Esophagus (tissue), 2 donors: ENCODE measurements around the gene RTL1. TPM values are rescaled to one million over a fixed set of nuclear protein-coding genes. Genes with fewer than 3 reads are reported as not detected.

Source experiments
- H3K27ac ChIP-seq, 2 donors: one replicate each; pipeline ENCODE4 v1.5.1; 2013; ENCODE audit warnings: low read depth in 2 of 2, mild to moderate bottlenecking in 2 of 2, inconsistent platforms in 1 of 2, low read length in 1 of 2, moderate library complexity in 1 of 2
- H3K27me3 ChIP-seq, 2 donors: one replicate each; pipeline ENCODE4 v1.6.1; 2013; ENCODE audit warnings: low read length in 2 of 2, control low read depth in 1 of 2, mild to moderate bottlenecking in 1 of 2; ENCODE audit not compliant: insufficient read depth in 2 of 2, control insufficient read depth in 1 of 2
- H3K36me3 ChIP-seq, 2 donors: one replicate each; pipeline ENCODE4 v1.6.1; 2013; ENCODE audit warnings: low read length in 1 of 2; ENCODE audit not compliant: control insufficient read depth in 2 of 2, insufficient read depth in 2 of 2
- H3K4me1 ChIP-seq, 2 donors: one replicate each; pipeline ENCODE4 v1.6.1; 2013; ENCODE audit warnings: low read length in 1 of 2; ENCODE audit not compliant: control insufficient read depth in 2 of 2, insufficient read depth in 2 of 2
- H3K4me3 ChIP-seq, 2 donors: one replicate each; pipeline ENCODE4 v1.5.1; 2013; ENCODE audit warnings: low read length in 2 of 2, mild to moderate bottlenecking in 2 of 2, low read depth in 1 of 2, moderate library complexity in 1 of 2
- H3K9me3 ChIP-seq, 2 donors: one replicate each; pipeline ENCODE4 v1.6.1; 2013; ENCODE audit warnings: mild to moderate bottlenecking in 2 of 2, low read depth in 1 of 2, low read length in 1 of 2, moderate library complexity in 1 of 2; ENCODE audit not compliant: control insufficient read depth in 2 of 2, insufficient read depth in 1 of 2
- WGBS, 2 donors: extraction: QIAGEN DNeasy Blood & Tissue Kit; methylation state at CpG; one replicate each; pipeline ENCODE4 v1.1.7; 2013; 5-methylcytosine and 5-hydroxymethylcytosine counted together
- polyA plus RNA-seq, 2 donors: library from polyadenylated mRNA; stranded (reverse); fragments of 200-250 nt; gene quantifications; one replicate each; pipeline ENCODE4 v1.2.3, GENCODE V29; 2013
- donor health status: healthy with polysubstance abuse.
- donor health status: Bipolar disorder and iron deficiency.

The RTL1 gene
- polyA plus RNA-seq, 2 donors, result 0.02 TPM; not detected in 1

GRCh38 chr14:100884456-100884855 is 19.1 kb downstream of the RTL1 start:
- no peaks in the 10 kb centered on the region for H3K27me3 ChIP-seq
- H3K4me1 ChIP-seq, result no peaks in the 10 kb centered on the region
- WGBS, 2 donors, result 92% methylated on average over 13 of the region's 13 CpGs
- H3K9me3 ChIP-seq, result peaks cover 0 to 4% of the 10 kb centered on the region in 2 donors
- no peak overlapping the region for H3K27ac ChIP-seq
- no peak overlapping the region for H3K4me3 ChIP-seq
- H3K36me3 ChIP-seq, result no peaks in the 10 kb centered on the region

DNA sequence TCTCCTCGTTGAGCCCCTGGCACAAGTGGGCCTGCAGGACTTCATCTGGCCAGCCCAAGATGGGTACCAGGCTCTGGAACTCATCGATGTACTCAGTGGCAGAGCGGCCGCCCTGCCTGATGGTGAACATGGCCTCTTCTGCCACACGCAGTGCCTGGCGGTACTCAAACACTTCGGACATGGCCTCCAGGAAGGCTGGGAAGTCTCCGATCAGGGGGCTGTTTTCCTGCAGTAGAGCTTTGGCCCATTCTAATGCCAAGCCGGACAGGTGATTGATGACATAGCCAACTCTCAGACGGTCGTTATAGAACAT is 19.8 kb downstream of the RTL1 start:
- Histone ChIP-seq H3K4me3 (no peak overlapping the region), H3K27ac (no peak overlapping the region), H3K9me3 (peaks cover 0 to 4% of the 10 kb centered on the region in 2 donors), H3K4me1 (no peaks in the 10 kb centered on the region), H3K27me3 (no peaks in the 10 kb centered on the region), H3K36me3 (no peaks in the 10 kb centered on the region)
- 91% methylated on average over 11 of the region's 11 CpGs for WGBS, 2 donors

- Histone ChIP-seq H3K36me3 (no peaks in the 10 kb centered on the region), H3K27me3 (no peaks in the 10 kb centered on the region), H3K9me3 (peaks cover 0 to 4% of the 10 kb centered on the region in 2 donors), H3K27ac (no peak overlapping the region), H3K4me3 (no peak overlapping the region), H3K4me1 (no peaks in the 10 kb centered on the region)
- WGBS, 2 donors, result 95 to 97% methylated on average over 46 of the region's 46 CpGs
These were observed 20.3 kb downstream of the RTL1 start for GRCh38 chr14:100882991-100883788.

GRCh38 chr14:100882026-100882967 is 21.2 kb downstream of the RTL1 start:
- Histone ChIP-seq H3K27ac (no peak overlapping the region), H3K27me3 (no peaks in the 10 kb centered on the region), H3K36me3 (no peaks in the 10 kb centered on the region), H3K4me1 (no peaks in the 10 kb centered on the region), H3K4me3 (no peak overlapping the region), H3K9me3 (peaks cover 0 to 4% of the 10 kb centered on the region in 2 donors)
- WGBS, 2 donors, result 93 to 95% methylated on average over 49 of the region's 49 CpGs

DNA sequence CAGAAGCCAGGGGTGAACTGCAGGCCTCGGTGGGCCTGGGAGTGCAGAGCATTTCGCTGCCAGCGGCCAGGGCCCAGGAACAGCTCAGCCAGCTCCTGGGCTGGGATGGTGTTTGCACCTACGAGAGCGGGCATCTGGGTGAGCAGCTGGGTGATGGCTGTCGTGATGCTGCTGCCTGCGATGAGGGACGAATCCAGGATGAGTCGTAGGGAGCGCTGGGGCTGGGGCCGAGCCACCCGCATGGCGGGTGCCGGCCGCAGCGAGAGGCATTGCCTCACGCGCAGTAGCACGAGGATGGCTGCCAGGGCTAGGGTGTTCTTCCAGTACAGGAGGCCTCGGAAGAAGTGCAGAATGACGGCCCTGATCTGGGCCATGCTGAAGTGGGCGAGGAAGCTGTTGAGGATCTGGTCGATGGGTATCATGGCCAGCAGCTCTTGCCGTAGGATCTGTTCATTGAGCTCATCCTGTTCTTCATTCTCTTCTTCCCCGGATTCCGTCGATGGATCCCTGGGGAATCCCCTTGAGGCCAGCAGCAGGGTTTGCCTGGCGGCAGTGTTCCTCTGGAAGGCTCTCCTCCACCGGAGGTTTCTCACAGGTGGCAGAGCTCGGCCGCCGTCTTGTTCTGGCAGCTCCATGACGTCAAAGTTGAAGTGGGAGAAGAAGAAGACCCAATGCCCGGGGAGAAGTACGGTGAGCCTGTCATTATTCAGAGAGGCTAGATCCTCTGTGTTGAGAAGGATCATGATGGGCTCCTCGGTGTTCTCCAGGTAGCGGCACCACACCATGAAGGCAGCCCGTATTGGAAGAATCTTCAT is 22.1 kb downstream of the RTL1 start:
- no peaks in the 10 kb centered on the region for H3K27me3 ChIP-seq
- WGBS, 2 donors, result 95% methylated on average over 38 of the region's 38 CpGs
- H3K4me3 ChIP-seq, result no peak overlapping the region
- no peaks in the 10 kb centered on the region for H3K36me3 ChIP-seq
- H3K4me1 ChIP-seq, result no peaks in the 10 kb centered on the region
- H3K27ac ChIP-seq, result no peak overlapping the region
- H3K9me3 ChIP-seq, result peaks cover 0 to 4% of the 10 kb centered on the region in 2 donors

GRCh38 chr14:100880271-100881101 is 23.0 kb downstream of the RTL1 start:
- no peak overlapping the region for H3K27ac ChIP-seq
- peaks cover 0 to 4% of the 10 kb centered on the region in 2 donors for H3K9me3 ChIP-seq
- WGBS, 2 donors, result 89 to 90% methylated on average over 34 of the region's 34 CpGs
- H3K36me3 ChIP-seq, result no peaks in the 10 kb centered on the region
- H3K27me3 ChIP-seq, result no peaks in the 10 kb centered on the region
- no peaks in the 10 kb centered on the region for H3K4me1 ChIP-seq
- no peak overlapping the region for H3K4me3 ChIP-seq

- Histone ChIP-seq H3K4me1 (no peaks in the 10 kb centered on the region), H3K27me3 (no peaks in the 10 kb centered on the region), H3K4me3 (no peak overlapping the region), H3K27ac (no peak overlapping the region), H3K36me3 (no peaks in the 10 kb centered on the region), H3K9me3 (peaks cover 0 to 4% of the 10 kb centered on the region in 2 donors)
- 83 to 85% methylated on average over 8 of the region's 8 CpGs for WGBS, 2 donors
These were observed 23.7 kb downstream of the RTL1 start for GRCh38 chr14:100879782-100880181.

DNA sequence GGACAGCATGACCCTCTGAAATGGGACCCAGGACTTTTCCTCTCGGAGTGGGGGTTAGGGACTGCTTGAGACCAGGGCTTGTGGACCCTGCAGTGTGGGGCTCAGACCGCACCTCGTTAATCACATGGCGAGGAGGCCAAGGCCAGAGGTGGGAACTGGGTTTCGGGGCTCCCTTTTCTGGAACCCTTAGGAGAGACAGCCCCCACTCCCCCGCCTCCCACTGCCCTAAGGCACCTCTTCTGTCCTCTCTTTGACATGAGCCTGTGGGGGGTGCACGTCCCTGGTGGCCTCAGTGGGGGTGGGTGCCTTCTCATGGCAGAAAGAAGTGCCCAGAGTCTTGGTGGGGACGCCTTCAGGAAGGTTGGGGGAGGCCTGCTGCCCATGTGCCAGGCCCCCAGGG is 24.3 kb downstream of the RTL1 start:
- Histone ChIP-seq H3K4me3 (no peak overlapping the region), H3K9me3 (peaks cover 0 to 4% of the 10 kb centered on the region in 2 donors)
- 84 to 87% methylated on average over 8 of the region's 8 CpGs for WGBS, 2 donors

More for the DNA sequence above, 24.3 kb downstream of the RTL1 start:
- H3K4me1 ChIP-seq, result no peaks in the 10 kb centered on the region
- H3K27ac ChIP-seq, result no peak overlapping the region
- no peaks in the 10 kb centered on the region for H3K27me3 ChIP-seq
- H3K36me3 ChIP-seq, result no peaks in the 10 kb centered on the region
